Pancreas (tissue), 10 donors: ENCODE measurements around the gene DCAF6. TPM values are rescaled to one million over a fixed set of nuclear protein-coding genes. Genes with fewer than 3 reads are reported as not detected.

Source experiments
- ATAC-seq, 4 donors: fragments of 200-7000 bp; cut with Tn5 transposase; one replicate each; pipeline versions ENCODE4 v1.8.0 to v1.9.1; 2020; ENCODE audit warnings: mild to moderate bottlenecking in 4 of 4, moderate library complexity in 4 of 4
- DNase-seq, 6 donors: peaks; one replicate each; pipeline ENCODE4 v3.0.0-alpha.2; 2020
- FAIRE-seq: peaks from 2 replicates; lab custom pipeline; 2012; peaks lifted over from hg19 to GRCh38; lab: Jason Lieb, UNC
- H3K27ac ChIP-seq, 4 donors: fragments of 200-600 bp; sonication (generic); 1 replicate in 3 of 4; 2 replicates in 1 of 4; pipeline versions ENCODE4 v1.5.0 to v1.8.0; 2020
- H3K27me3 ChIP-seq, 4 donors: fragments of 200-600 bp; one replicate each; pipeline ENCODE4 v1.8.0; 2021
- H3K36me3 ChIP-seq, 3 donors: fragments of 200-600 bp; sonication (generic) in 1 of 3; one replicate each; pipeline versions ENCODE4 v1.5.0 to v1.8.0; 2020 to 2021
- H3K4me1 ChIP-seq, 3 donors: fragments of 200-600 bp; one replicate each; pipeline ENCODE4 v1.8.0; 2021
- H3K4me3 ChIP-seq, 4 donors: fragments of 200-600 bp; sonication (generic) in 2 of 4; one replicate each; pipeline versions ENCODE4 v1.5.0 to v1.8.0; 2020 to 2021
- H3K9me3 ChIP-seq, 4 donors: fragments of 200-600 bp; one replicate each; pipeline ENCODE4 v1.8.0; 2021
- CTCF ChIP-seq, 4 donors: fragments of 200-600 bp; sonication (generic) in 3 of 4; IDR thresholded peaks; one replicate each; pipeline versions ENCODE4 v1.5.0 to v1.8.0; 2021; ENCODE audit warnings: antibody characterized with exemption in 4 of 4
- WGBS, 2 donors: extraction: QIAGEN DNeasy Blood & Tissue Kit; methylation state at CpG; one replicate each; pipeline ENCODE4 v1.1.7; 2013; 5-methylcytosine and 5-hydroxymethylcytosine counted together
- intact Hi-C, 3 donors: fragments of 100-400 bp; cut with DNase I; formaldehyde crosslinking; loops; one replicate each; pipeline versions ENCODE4 v1.11.1 to v1.14.2; 2022
- polyA plus RNA-seq, 2 donors: library from polyadenylated mRNA; stranded (reverse); fragments of 200-250 nt; gene quantifications; one replicate each; pipeline ENCODE4 v1.2.3, GENCODE V29; 2013
- total RNA-seq, 6 donors: library from RNA; stranded (reverse); fragmentation: NEBNext Ultra II Directional in 4 of 6; extraction: Animal tissue kit (Norgen Biotek cat#: 25700) in 4 of 6; gene quantifications; one replicate each; pipeline versions ENCODE4 v1.2.1 to v1.2.4, GENCODE V29; 2021 to 2023
- donor health status: healthy with polysubstance abuse.
- donor health status: DM: no; HTN: no; CAD: no; lungs with moderate emphysema.
- donor health status: DM: no; HTN: no; CAD: no.
- donor health status: control.
- donor health status: control.
- donor health status: Bipolar disorder and iron deficiency.
- donor health status: DM: yes; HTN: yes; CAD: no.
- donor health status: DM: no; HTN: no; CAD: no.
- donor health status: DM: no; HTN: no; CAD: no.
- donor health status: DM: yes; HTN: yes; CAD: no.

Gene DCAF6
- total and polyA plus RNA-seq, 8 donors, result 11.4 to 31.9 (median 20.0) TPM

GRCh38 chr1:168005529-168005928 lies 69.0 kb downstream of the DCAF6 start:
- H3K4me3 ChIP-seq, result no peak overlapping the region
- FAIRE-seq, result no peak

GRCh38 chr1:168007691-168008090 lies 71.2 kb downstream of the DCAF6 start:
- intact Hi-C loops, result no loop called here
- no peak for TF ChIP-seq CTCF (IDR thresholded peaks at IDR 0.05)
- Histone ChIP-seq H3K27ac (no peak overlapping the region), H3K9me3 (no peaks in the 10 kb centered on the region), H3K4me1 (no peaks in the 10 kb centered on the region), H3K36me3 (peaks cover 0 to 15% (median 0%) of the 10 kb centered on the region in 3 donors), H3K27me3 (no peaks in the 10 kb centered on the region), H3K4me3 (no peak overlapping the region)
- WGBS, 2 donors, result 71 to 94% methylated on average over 1 of the region's 1 CpG
- ATAC-seq (no peak), FAIRE-seq (no peak), DNase-seq (no peak)

More at GRCh38 chr1:168005529-168005928, 69.0 kb downstream of the DCAF6 start:
- Histone ChIP-seq H3K4me1 (no peaks in the 10 kb centered on the region), H3K36me3 (peaks cover 0 to 12% (median 0%) of the 10 kb centered on the region in 3 donors), H3K27me3 (no peaks in the 10 kb centered on the region), H3K27ac (no peak overlapping the region), H3K9me3 (no peaks in the 10 kb centered on the region)
- no peak for ATAC-seq
- TF ChIP-seq CTCF (IDR thresholded peaks at IDR 0.05), result no peak
- no peak for DNase-seq
- intact Hi-C loops, result no loop called here

- DNase-seq (no peak), ATAC-seq (no peak), FAIRE-seq (no peak)
- H3K27me3 ChIP-seq, result no peaks in the 10 kb centered on the region
- intact Hi-C loops, result no loop called here
- H3K27ac ChIP-seq, result no peak overlapping the region
- 91 to 96% methylated on average over 5 of the region's 5 CpGs for WGBS, 2 donors
- no peaks in the 10 kb centered on the region for H3K4me1 ChIP-seq
- H3K4me3 ChIP-seq, result no peak overlapping the region
- TF ChIP-seq CTCF (IDR thresholded peaks at IDR 0.05), result no peak
- peaks cover 0 to 23% (median 0%) of the 10 kb centered on the region in 3 donors for H3K36me3 ChIP-seq
- H3K9me3 ChIP-seq, result no peaks in the 10 kb centered on the region
These were observed 72.1 kb downstream of the DCAF6 start for GRCh38 chr1:168008595-168008994.

GRCh38 chr1:168009322-168009721 lies 72.8 kb downstream of the DCAF6 start:
- ATAC-seq (no peak), FAIRE-seq (no peak), DNase-seq (no peak)
- no peak overlapping the region for H3K4me3 ChIP-seq
- no peaks in the 10 kb centered on the region for H3K27me3 ChIP-seq
- H3K36me3 ChIP-seq, result peaks cover 0 to 23% (median 0%) of the 10 kb centered on the region in 3 donors
- H3K9me3 ChIP-seq, result no peaks in the 10 kb centered on the region
- H3K27ac ChIP-seq, result no peak overlapping the region
- H3K4me1 ChIP-seq, result no peaks in the 10 kb centered on the region
- intact Hi-C loops, result no loop called here
- TF ChIP-seq CTCF (IDR thresholded peaks at IDR 0.05), result no peak

GRCh38 chr1:168019407-168019806 lies 82.9 kb downstream of the DCAF6 start:
- DNase-seq (no peak), FAIRE-seq (no peak), ATAC-seq (no peak)
- WGBS, 2 donors, result 91 to 96% methylated on average over 1 of the region's 1 CpG
- intact Hi-C loops, result no loop called here
- Histone ChIP-seq H3K27ac (no peak overlapping the region), H3K4me1 (no peaks in the 10 kb centered on the region), H3K9me3 (no peaks in the 10 kb centered on the region), H3K36me3 (peaks cover 0 to 6% (median 0%) of the 10 kb centered on the region in 3 donors), H3K4me3 (no peak overlapping the region), H3K27me3 (no peaks in the 10 kb centered on the region)
- TF ChIP-seq CTCF (IDR thresholded peaks at IDR 0.05), result no peak
